SU-DHL-6 (cell line): ENCODE results near the gene PIGZ.

Source experiments
- CTCF ChIP-seq: fragments of 200-600 bp; sonication (generic); IDR thresholded peaks from one replicate; pipeline ENCODE4 v1.5.1; 2017; ENCODE audit warnings: antibody characterized with exemption, mild to moderate bottlenecking, low read length, moderate library complexity; ENCODE audit not compliant: insufficient read depth, poor library complexity, severe bottlenecking
- EZH2phosphoT487 ChIP-seq: fragments of 200-600 bp; sonication (generic), shearing (Covaris generic); conservative IDR thresholded peaks from 2 replicates; pipeline ENCODE4 v1.6.1; 2018; ENCODE audit warnings: mild to moderate bottlenecking, antibody characterized with exemption, low read length, moderate library complexity, mixed read lengths

GRCh38 chr3:197017003-197017402 lies 48.4 kb upstream of the PIGZ start:
- TF ChIP-seq CTCF, result no peak
- TF ChIP-seq EZH2phosphoT487, result no peak
